HepG2 (cell line): ENCODE data around the gene ACOT13. TPM values are rescaled to one million over a fixed set of nuclear protein-coding genes. Genes with fewer than 3 reads are reported as not detected.

Experiments
- CREM ChIP-seq, 2 experiments: sonication (generic) in 1 of 2; formaldehyde crosslinking in 1 of 2; IDR thresholded peaks; 2 replicates each; pipeline versions ENCODE4 v1.4.0 to v1.6.1; 2016 to 2020; ENCODE audit warnings: antibody characterized with exemption in 1 of 2, mild to moderate bottlenecking in 1 of 2, missing genetic modification reagents in 1 of 2
- NFATC3 ChIP-seq: sonication (generic); formaldehyde crosslinking; IDR thresholded peaks from 2 replicates; pipeline ENCODE4 v1.5.1; 2020; ENCODE audit warnings: mild to moderate bottlenecking, missing genetic modification reagents
- PAF1 ChIP-seq: IDR thresholded peaks from 2 replicates; pipeline ENCODE4 v1.6.1; 2016; ENCODE audit warnings: missing genetic modification reagents, missing compliant biosample characterization
- ZFP36 ChIP-seq: fragments of 150-350 bp; IDR thresholded peaks from 2 replicates; pipeline ENCODE4 v1.6.1; 2018; ENCODE audit warnings: borderline replicate concordance, low read length, low read depth; ENCODE audit not compliant: partially characterized antibody
- ZNF292 ChIP-seq: sonication (generic); formaldehyde crosslinking; IDR thresholded peaks from 2 replicates; pipeline ENCODE4 v1.8.1; 2022; ENCODE audit warnings: mild to moderate bottlenecking, low read depth, missing genetic modification reagents, borderline replicate concordance
- ZNF547 ChIP-seq: sonication (generic); formaldehyde crosslinking; IDR thresholded peaks from 2 replicates; pipeline ENCODE4 v1.5.1; 2020; ENCODE audit warnings: mild to moderate bottlenecking, missing genetic modification reagents
- ZNF777 ChIP-seq: sonication (generic); formaldehyde crosslinking; IDR thresholded peaks from 2 replicates; pipeline ENCODE4 v1.4.0; 2020; ENCODE audit warnings: missing genetic modification reagents
- polyA plus RNA-seq, 8 experiments: library from polyadenylated mRNA; depleted of rRNA in 3 of 8; stranded (reverse) in 7 of 8; unstranded in 1 of 8; fragments of >200 nt; fragmentation: Illumina TruSeq in 4 of 8; extraction: Trizol in 4 of 8; gene quantifications; 2 replicates each; pipeline versions ENCODE4 v1.2.1 to v1.2.3, GENCODE V29; 2011 to 2016; ENCODE audit warnings: low read depth in 4 of 8, missing spikeins in 1 of 8, mixed read lengths in 1 of 8; ENCODE audit not compliant: insufficient read depth in 1 of 8
- total RNA-seq, 5 experiments: library from RNA; depleted of rRNA; stranded (reverse); fragments of >200 nt; fragmentation: Illumina TruSeq; extraction: Trizol; gene quantifications; 2 replicates each; pipeline ENCODE4 v1.2.3, GENCODE V29; 2016; ENCODE audit warnings: low read depth in 1 of 5
- TF ChIP-seq, protein P1 (sequence below): sonication (generic); formaldehyde crosslinking; IDR thresholded peaks from 2 replicates; pipeline ENCODE4 v1.8.1; 2022; ENCODE audit warnings: low read depth, mild to moderate bottlenecking, missing genetic modification reagents
- TF ChIP-seq, protein P2 (sequence below): sonication (generic); formaldehyde crosslinking; IDR thresholded peaks from 2 replicates; pipeline ENCODE4 v1.4.0; 2020; ENCODE audit warnings: missing genetic modification reagents, mild to moderate bottlenecking, borderline replicate concordance
- TF ChIP-seq, protein P3 (sequence below): sonication (generic); formaldehyde crosslinking; IDR thresholded peaks from 2 replicates; pipeline ENCODE4 v1.4.0; 2020; ENCODE audit warnings: mild to moderate bottlenecking, low read depth, missing genetic modification reagents
- TF ChIP-seq, protein P4 (sequence below): sonication (generic); formaldehyde crosslinking; conservative IDR thresholded peaks from 2 replicates; pipeline ENCODE4 v1.4.0; 2020; ENCODE audit warnings: mild to moderate bottlenecking, missing genetic modification reagents, moderate library complexity
- TF ChIP-seq, protein P5 (sequence below): IDR thresholded peaks from 2 replicates; pipeline ENCODE4 v1.6.1; 2016
- TF ChIP-seq, protein P6 (sequence below): sonication (generic); formaldehyde crosslinking; IDR thresholded peaks from 2 replicates; pipeline ENCODE4 v1.9.0; 2021; ENCODE audit warnings: missing genetic modification reagents, mild to moderate bottlenecking, borderline replicate concordance

Gene ACOT13
- total and polyA plus RNA-seq, 2 of the 13 experiments (the other 11 are each of a cell fraction or from before 2014, with no cell fraction given), result 31.5 to 45.1 TPM

DNA sequence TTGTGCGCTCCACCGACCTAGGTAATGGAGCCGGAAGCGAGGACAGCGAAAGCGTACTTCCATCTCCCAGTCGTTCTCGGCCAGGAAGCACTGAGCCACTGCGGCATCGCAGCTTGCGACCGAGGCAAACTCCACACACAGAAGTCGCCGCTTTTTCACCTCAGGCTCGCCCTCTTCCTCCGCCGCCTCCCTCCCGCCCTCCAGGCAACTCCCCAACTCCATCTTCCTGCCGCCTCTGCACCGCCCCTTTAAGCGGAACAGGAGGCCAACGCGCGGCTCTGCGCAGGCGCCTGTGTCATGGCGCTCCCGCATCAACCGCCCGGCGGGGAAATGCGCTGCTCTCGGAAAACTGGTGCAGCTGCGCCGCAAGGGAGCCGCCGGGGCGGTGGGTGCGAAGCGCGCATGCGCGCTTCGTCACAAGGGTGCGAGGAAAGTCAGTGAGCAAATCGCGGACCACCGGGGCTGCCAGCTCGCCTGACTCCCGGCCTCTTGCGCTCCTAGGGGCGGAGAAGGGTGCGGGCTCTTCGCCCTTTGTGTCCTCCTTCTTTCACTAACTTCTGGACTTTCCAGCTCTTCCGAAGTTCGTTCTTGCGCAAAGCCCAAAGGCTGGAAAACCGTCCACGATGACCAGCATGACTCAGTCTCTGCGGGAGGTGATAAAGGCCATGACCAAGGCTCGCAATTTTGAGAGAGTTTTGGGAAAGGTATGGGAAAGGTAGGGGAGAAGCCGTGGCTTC is at the start of gene ACOT13, which contains the start of gene TDP2 (continued):
- TF ChIP-seq, protein P1, sequence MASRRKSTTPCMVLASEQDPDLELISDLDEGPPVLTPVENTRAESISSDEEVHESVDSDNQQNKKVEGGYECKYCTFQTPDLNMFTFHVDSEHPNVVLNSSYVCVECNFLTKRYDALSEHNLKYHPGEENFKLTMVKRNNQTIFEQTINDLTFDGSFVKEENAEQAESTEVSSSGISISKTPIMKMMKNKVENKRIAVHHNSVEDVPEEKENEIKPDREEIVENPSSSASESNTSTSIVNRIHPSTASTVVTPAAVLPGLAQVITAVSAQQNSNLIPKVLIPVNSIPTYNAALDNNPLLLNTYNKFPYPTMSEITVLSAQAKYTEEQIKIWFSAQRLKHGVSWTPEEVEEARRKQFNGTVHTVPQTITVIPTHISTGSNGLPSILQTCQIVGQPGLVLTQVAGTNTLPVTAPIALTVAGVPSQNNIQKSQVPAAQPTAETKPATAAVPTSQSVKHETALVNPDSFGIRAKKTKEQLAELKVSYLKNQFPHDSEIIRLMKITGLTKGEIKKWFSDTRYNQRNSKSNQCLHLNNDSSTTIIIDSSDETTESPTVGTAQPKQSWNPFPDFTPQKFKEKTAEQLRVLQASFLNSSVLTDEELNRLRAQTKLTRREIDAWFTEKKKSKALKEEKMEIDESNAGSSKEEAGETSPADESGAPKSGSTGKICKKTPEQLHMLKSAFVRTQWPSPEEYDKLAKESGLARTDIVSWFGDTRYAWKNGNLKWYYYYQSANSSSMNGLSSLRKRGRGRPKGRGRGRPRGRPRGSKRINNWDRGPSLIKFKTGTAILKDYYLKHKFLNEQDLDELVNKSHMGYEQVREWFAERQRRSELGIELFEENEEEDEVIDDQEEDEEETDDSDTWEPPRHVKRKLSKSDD, result peak; percentile 69; the same call in 1 of the 2 replicates
- peak; percentile 96 for TF ChIP-seq ZNF547 (CRISPR knock-in tag)
- TF ChIP-seq, protein P2, sequence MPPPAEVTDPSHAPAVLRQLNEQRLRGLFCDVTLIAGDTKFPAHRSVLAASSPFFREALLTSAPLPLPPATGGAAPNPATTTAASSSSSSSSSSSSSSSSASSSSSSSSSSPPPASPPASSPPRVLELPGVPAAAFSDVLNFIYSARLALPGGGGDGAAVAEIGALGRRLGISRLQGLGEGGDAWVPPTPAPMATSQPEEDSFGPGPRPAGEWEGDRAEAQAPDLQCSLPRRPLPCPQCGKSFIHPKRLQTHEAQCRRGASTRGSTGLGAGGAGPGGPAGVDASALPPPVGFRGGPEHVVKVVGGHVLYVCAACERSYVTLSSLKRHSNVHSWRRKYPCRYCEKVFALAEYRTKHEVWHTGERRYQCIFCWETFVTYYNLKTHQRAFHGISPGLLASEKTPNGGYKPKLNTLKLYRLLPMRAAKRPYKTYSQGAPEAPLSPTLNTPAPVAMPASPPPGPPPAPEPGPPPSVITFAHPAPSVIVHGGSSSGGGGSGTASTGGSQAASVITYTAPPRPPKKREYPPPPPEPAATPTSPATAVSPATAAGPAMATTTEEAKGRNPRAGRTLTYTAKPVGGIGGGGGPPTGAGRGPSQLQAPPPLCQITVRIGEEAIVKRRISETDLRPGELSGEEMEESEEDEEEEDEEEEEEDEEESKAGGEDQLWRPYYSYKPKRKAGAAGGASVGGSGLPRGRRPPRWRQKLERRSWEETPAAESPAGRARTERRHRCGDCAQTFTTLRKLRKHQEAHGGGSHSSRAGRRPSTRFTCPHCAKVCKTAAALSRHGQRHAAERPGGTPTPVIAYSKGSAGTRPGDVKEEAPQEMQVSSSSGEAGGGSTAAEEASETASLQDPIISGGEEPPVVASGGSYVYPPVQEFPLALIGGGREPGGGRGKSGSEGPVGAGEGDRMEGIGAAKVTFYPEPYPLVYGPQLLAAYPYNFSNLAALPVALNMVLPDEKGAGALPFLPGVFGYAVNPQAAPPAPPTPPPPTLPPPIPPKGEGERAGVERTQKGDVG (CRISPR knock-in tag), result no peak; the same call in 1 of the 2 replicates
- TF ChIP-seq, protein P3, sequence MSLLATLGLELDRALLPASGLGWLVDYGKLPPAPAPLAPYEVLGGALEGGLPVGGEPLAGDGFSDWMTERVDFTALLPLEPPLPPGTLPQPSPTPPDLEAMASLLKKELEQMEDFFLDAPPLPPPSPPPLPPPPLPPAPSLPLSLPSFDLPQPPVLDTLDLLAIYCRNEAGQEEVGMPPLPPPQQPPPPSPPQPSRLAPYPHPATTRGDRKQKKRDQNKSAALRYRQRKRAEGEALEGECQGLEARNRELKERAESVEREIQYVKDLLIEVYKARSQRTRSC (CRISPR knock-in tag), result no peak
- peak; percentile 12; the same call in 1 of the 2 replicates for TF ChIP-seq NFATC3
- TF ChIP-seq ZNF292 (CRISPR knock-in tag), result peak; percentile 96
- TF ChIP-seq CREM (IDR thresholded peaks at IDR 0.05), result peak; percentile 63
- peak; percentile 37; the same call in 1 of the 2 replicates for TF ChIP-seq CREM (CRISPR knock-in tag; IDR thresholded peaks at IDR 0.05)
- TF ChIP-seq, protein P4, sequence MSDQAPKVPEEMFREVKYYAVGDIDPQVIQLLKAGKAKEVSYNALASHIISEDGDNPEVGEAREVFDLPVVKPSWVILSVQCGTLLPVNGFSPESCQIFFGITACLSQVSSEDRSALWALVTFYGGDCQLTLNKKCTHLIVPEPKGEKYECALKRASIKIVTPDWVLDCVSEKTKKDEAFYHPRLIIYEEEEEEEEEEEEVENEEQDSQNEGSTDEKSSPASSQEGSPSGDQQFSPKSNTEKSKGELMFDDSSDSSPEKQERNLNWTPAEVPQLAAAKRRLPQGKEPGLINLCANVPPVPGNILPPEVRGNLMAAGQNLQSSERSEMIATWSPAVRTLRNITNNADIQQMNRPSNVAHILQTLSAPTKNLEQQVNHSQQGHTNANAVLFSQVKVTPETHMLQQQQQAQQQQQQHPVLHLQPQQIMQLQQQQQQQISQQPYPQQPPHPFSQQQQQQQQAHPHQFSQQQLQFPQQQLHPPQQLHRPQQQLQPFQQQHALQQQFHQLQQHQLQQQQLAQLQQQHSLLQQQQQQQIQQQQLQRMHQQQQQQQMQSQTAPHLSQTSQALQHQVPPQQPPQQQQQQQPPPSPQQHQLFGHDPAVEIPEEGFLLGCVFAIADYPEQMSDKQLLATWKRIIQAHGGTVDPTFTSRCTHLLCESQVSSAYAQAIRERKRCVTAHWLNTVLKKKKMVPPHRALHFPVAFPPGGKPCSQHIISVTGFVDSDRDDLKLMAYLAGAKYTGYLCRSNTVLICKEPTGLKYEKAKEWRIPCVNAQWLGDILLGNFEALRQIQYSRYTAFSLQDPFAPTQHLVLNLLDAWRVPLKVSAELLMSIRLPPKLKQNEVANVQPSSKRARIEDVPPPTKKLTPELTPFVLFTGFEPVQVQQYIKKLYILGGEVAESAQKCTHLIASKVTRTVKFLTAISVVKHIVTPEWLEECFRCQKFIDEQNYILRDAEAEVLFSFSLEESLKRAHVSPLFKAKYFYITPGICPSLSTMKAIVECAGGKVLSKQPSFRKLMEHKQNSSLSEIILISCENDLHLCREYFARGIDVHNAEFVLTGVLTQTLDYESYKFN (CRISPR knock-in tag), result peak; percentile 81
- TF ChIP-seq, protein P5, sequence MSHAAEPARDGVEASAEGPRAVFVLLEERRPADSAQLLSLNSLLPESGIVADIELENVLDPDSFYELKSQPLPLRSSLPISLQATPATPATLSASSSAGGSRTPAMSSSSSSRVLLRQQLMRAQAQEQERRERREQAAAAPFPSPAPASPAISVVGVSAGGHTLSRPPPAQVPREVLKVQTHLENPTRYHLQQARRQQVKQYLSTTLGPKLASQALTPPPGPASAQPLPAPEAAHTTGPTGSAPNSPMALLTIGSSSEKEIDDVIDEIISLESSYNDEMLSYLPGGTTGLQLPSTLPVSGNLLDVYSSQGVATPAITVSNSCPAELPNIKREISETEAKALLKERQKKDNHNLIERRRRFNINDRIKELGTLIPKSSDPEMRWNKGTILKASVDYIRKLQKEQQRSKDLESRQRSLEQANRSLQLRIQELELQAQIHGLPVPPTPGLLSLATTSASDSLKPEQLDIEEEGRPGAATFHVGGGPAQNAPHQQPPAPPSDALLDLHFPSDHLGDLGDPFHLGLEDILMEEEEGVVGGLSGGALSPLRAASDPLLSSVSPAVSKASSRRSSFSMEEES (CRISPR knock-in tag), result peak; percentile 74
- no peak for TF ChIP-seq PAF1 (CRISPR knock-in tag)
- TF ChIP-seq, protein P6, sequence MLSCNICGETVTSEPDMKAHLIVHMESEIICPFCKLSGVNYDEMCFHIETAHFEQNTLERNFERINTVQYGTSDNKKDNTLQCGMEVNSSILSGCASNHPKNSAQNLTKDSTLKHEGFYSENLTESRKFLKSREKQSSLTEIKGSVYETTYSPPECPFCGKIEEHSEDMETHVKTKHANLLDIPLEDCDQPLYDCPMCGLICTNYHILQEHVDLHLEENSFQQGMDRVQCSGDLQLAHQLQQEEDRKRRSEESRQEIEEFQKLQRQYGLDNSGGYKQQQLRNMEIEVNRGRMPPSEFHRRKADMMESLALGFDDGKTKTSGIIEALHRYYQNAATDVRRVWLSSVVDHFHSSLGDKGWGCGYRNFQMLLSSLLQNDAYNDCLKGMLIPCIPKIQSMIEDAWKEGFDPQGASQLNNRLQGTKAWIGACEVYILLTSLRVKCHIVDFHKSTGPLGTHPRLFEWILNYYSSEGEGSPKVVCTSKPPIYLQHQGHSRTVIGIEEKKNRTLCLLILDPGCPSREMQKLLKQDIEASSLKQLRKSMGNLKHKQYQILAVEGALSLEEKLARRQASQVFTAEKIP, result no peak
- peak; percentile 63 for TF ChIP-seq ZNF777 (CRISPR knock-in tag)
- TF ChIP-seq ZFP36, result no peak
